Fibroblast of lung (primary cell): ENCODE measurements around the gene MAP3K10. TPM values are rescaled to one million over a fixed set of nuclear protein-coding genes. Genes with fewer than 3 reads are reported as not detected.

Experiments
- DNase-seq, 2 donors: peaks; one replicate each; pipeline versions ENCODE4 v3.0.0 to v3.0.0-alpha.2; 2010; ENCODE audit warnings: low read depth in 2 of 2
- H2AFZ ChIP-seq: 2 replicates; pipeline ENCODE4 v1.5.1; 2012; ENCODE audit warnings: low read length, control low read depth, inconsistent platforms
- H3K27ac ChIP-seq: 2 replicates; pipeline ENCODE4 v1.5.1; 2011; ENCODE audit warnings: low read length, control low read depth; ENCODE audit not compliant: insufficient read depth
- H3K27me3 ChIP-seq: 2 replicates; pipeline ENCODE4 v1.5.1; 2011; ENCODE audit warnings: mild to moderate bottlenecking, low read length; ENCODE audit not compliant: control insufficient read depth, insufficient read depth
- H3K36me3 ChIP-seq: 2 replicates; pipeline ENCODE4 v1.5.1; 2011; ENCODE audit warnings: low read length; ENCODE audit not compliant: control insufficient read depth, insufficient read depth
- H3K4me1 ChIP-seq: 2 replicates; pipeline ENCODE4 v1.5.1; 2011; ENCODE audit warnings: low read length; ENCODE audit not compliant: control insufficient read depth, insufficient read depth; ENCODE audit errors: extremely low read depth
- H3K4me2 ChIP-seq: 2 replicates; pipeline ENCODE4 v1.5.1; 2011; ENCODE audit warnings: low read length, control low read depth; ENCODE audit not compliant: insufficient read depth; ENCODE audit errors: extremely low read depth
- H3K4me3 ChIP-seq, 4 experiments: fragments of 200-600 bp in 1 of 4; sonication (generic) in 1 of 4; replicated peaks in 1 of 4; 2 replicates each; pipeline ENCODE4 v1.5.1; 2011 to 2016; ENCODE audit warnings: low read length in 4 of 4, low read depth in 3 of 4, mild to moderate bottlenecking in 3 of 4, control low read depth in 2 of 4, inconsistent platforms in 1 of 4, mixed read lengths in 1 of 4; ENCODE audit not compliant: insufficient read depth in 1 of 4; ENCODE audit errors: control extremely low read depth in 1 of 4
- H3K79me2 ChIP-seq: 2 replicates; pipeline ENCODE4 v1.5.1; 2012; ENCODE audit warnings: mild to moderate bottlenecking, low read length, inconsistent platforms; ENCODE audit not compliant: control insufficient read depth, insufficient read depth
- H3K9ac ChIP-seq: 2 replicates; pipeline ENCODE4 v1.5.1; 2011; ENCODE audit warnings: mild to moderate bottlenecking, low read length, control low read depth; ENCODE audit not compliant: insufficient read depth
- H3K9me3 ChIP-seq: 2 replicates; pipeline ENCODE4 v1.5.1; 2012; ENCODE audit warnings: low read depth, low read length; ENCODE audit not compliant: control insufficient read depth, insufficient read depth
- H4K20me1 ChIP-seq: 2 replicates; pipeline ENCODE4 v1.5.1; 2011; ENCODE audit warnings: low read length; ENCODE audit not compliant: control insufficient read depth, insufficient read depth; ENCODE audit errors: extremely low read depth
- EZH2 ChIP-seq: IDR thresholded peaks from 2 replicates; pipeline ENCODE4 v1.5.1; 2012; ENCODE audit warnings: low read length, control low read depth, mild to moderate bottlenecking; ENCODE audit errors: missing control alignments
- polyA plus RNA-seq, 2 donors: library from polyadenylated mRNA; depleted of rRNA in 1 of 2; stranded (reverse) in 1 of 2; unstranded in 1 of 2; fragments of >200 nt; gene quantifications; 2 replicates each; pipeline ENCODE4 v1.2.1, GENCODE V29; 2011 to 2012; ENCODE audit warnings: missing spikeins in 1 of 2
- total RNA-seq: library from RNA; depleted of rRNA; stranded (reverse); fragments of >200 nt; gene quantifications from 2 replicates; pipeline ENCODE4 v1.2.1, GENCODE V29; 2014
- TF ChIP-seq, protein P1 (sequence below), 2 donors: IDR thresholded peaks in 1 of 2; conservative IDR thresholded peaks in 1 of 2; 1 replicate in 1 of 2; 2 replicates in 1 of 2; pipeline ENCODE4 v1.5.1; 2011 to 2012; ENCODE audit warnings: low read length in 2 of 2, control low read depth in 1 of 2, inconsistent platforms in 1 of 2, low read depth in 1 of 2, mild to moderate bottlenecking in 1 of 2

The MAP3K10 gene
- total and polyA plus RNA-seq, 2 donors (not counting 1 experiment from before 2014, with no cell fraction given) = 2.7 to 7.4 TPM

DNA sequence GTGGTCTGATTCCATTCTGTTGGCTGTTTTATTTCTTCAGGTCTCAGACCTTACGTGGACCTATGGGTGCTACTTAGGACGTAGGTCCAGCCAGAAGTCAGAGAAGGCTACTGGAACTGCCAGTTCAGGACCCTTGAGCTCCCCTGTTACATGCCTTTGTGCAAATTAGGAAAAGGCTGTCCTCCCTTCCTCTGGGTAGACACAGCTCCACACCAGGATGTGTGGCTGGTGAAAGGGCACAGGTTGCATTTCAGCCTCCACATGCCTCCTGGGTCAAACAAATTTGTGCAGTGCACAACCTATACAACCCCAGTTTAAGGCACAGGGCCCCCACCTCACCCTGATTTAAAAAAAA, 43.9 kb upstream of the MAP3K10 start:
- Histone ChIP-seq H3K79me2 (no peaks in the 10 kb centered on the region), H2AFZ (no peak overlapping the region)

GRCh38 chr19:40147693-40148347, 43.4 kb upstream of the MAP3K10 start:
- Histone ChIP-seq H3K27me3 (no peaks in the 10 kb centered on the region), H3K4me2 (peak overlapping the region; percentile 71), H3K9me3 (no peaks in the 10 kb centered on the region), H4K20me1 (no peaks in the 10 kb centered on the region), H3K27ac (no peak overlapping the region), H3K4me1 (peaks cover 6% of the 10 kb centered on the region), H3K79me2 (no peaks in the 10 kb centered on the region), H3K36me3 (no peaks in the 10 kb centered on the region), H3K4me3 (peak overlapping the region in 1 of 4 experiments; percentile 6), H3K9ac (no peak overlapping the region), H2AFZ (peak overlapping the region; percentile 34)
- TF ChIP-seq, protein P1, sequence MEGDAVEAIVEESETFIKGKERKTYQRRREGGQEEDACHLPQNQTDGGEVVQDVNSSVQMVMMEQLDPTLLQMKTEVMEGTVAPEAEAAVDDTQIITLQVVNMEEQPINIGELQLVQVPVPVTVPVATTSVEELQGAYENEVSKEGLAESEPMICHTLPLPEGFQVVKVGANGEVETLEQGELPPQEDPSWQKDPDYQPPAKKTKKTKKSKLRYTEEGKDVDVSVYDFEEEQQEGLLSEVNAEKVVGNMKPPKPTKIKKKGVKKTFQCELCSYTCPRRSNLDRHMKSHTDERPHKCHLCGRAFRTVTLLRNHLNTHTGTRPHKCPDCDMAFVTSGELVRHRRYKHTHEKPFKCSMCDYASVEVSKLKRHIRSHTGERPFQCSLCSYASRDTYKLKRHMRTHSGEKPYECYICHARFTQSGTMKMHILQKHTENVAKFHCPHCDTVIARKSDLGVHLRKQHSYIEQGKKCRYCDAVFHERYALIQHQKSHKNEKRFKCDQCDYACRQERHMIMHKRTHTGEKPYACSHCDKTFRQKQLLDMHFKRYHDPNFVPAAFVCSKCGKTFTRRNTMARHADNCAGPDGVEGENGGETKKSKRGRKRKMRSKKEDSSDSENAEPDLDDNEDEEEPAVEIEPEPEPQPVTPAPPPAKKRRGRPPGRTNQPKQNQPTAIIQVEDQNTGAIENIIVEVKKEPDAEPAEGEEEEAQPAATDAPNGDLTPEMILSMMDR (conservative IDR thresholded peaks at IDR 0.05 in 1 of 2, IDR thresholded peaks at IDR 0.05 in 1 of 2; ENCODE audit: low read depth in 1 of 2, low read length in 2 of 2) = no peak
- TF ChIP-seq EZH2 = no peak
- DNase-seq = peak; percentile 71 to 75

More for the DNA sequence above, 43.9 kb upstream of the MAP3K10 start:
- no peak overlapping the region for H3K27ac ChIP-seq
- H3K4me1 ChIP-seq = peaks cover 6% of the 10 kb centered on the region
- no peaks in the 10 kb centered on the region for H3K36me3 ChIP-seq
- H3K9ac ChIP-seq = no peak overlapping the region
- H3K27me3 ChIP-seq = no peaks in the 10 kb centered on the region
- DNase-seq = no peak
- no peak overlapping the region for H3K4me2 ChIP-seq
- no peak overlapping the region for H3K4me3 ChIP-seq
- H3K9me3 ChIP-seq = no peaks in the 10 kb centered on the region
- TF ChIP-seq, protein P1 (conservative IDR thresholded peaks at IDR 0.05 in 1 of 2, IDR thresholded peaks at IDR 0.05 in 1 of 2; ENCODE audit: low read depth in 1 of 2, low read length in 2 of 2) = no peak
- no peak for TF ChIP-seq EZH2
- H4K20me1 ChIP-seq = no peaks in the 10 kb centered on the region

- H4K20me1 ChIP-seq = no peaks in the 10 kb centered on the region
- no peak overlapping the region for H3K9ac ChIP-seq
- no peaks in the 10 kb centered on the region for H3K9me3 ChIP-seq
- no peak overlapping the region for H3K4me3 ChIP-seq
- no peak overlapping the region for H3K27ac ChIP-seq
- DNase-seq = peak in 1 of 2 donors; percentile 18
- TF ChIP-seq, protein P1 (conservative IDR thresholded peaks at IDR 0.05 in 1 of 2, IDR thresholded peaks at IDR 0.05 in 1 of 2; ENCODE audit: low read depth in 1 of 2, low read length in 2 of 2) = no peak
- TF ChIP-seq EZH2 = no peak
- H3K27me3 ChIP-seq = no peaks in the 10 kb centered on the region
- H3K36me3 ChIP-seq = no peaks in the 10 kb centered on the region
- H3K79me2 ChIP-seq = no peaks in the 10 kb centered on the region
- H2AFZ ChIP-seq = no peak overlapping the region
- no peak overlapping the region for H3K4me2 ChIP-seq
- H3K4me1 ChIP-seq = peaks cover 6% of the 10 kb centered on the region
Measured at GRCh38 chr19:40149501-40149900, 41.7 kb upstream of the MAP3K10 start.
